GM12873 (cell line): ENCODE results near the gene ELOVL2.

ENCODE experiments used
- TF ChIP-seq, protein P1 (sequence below): IDR thresholded peaks from 2 replicates; pipeline ENCODE4 v1.5.1; 2012; ENCODE audit warnings: low read depth, mild to moderate bottlenecking, moderate library complexity, low read length, control low read depth; ENCODE audit not compliant: insufficient read depth; ENCODE audit errors: missing control alignments

Gene ELOVL2

DNA sequence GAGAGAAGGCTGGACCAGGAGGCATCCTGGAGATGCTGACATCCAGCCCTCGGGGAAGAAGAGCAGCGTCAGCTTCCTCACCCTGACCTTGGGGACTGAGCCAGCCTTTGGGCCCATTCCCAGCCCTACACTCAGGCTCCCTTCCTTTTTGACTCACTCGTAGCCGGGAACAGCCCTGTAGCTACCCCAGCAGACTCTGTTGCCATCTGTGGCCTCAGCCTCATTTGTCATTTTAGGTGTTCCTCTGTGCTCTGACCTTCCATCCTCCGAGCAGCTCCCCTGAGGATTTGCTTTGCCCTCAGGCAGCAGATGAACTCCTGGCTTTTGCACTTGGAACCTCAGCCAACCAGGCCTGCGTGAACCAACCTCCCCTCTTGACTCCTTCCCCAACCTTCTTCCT is 67.5 kb downstream of the ELOVL2 start:
- TF ChIP-seq, protein P1, sequence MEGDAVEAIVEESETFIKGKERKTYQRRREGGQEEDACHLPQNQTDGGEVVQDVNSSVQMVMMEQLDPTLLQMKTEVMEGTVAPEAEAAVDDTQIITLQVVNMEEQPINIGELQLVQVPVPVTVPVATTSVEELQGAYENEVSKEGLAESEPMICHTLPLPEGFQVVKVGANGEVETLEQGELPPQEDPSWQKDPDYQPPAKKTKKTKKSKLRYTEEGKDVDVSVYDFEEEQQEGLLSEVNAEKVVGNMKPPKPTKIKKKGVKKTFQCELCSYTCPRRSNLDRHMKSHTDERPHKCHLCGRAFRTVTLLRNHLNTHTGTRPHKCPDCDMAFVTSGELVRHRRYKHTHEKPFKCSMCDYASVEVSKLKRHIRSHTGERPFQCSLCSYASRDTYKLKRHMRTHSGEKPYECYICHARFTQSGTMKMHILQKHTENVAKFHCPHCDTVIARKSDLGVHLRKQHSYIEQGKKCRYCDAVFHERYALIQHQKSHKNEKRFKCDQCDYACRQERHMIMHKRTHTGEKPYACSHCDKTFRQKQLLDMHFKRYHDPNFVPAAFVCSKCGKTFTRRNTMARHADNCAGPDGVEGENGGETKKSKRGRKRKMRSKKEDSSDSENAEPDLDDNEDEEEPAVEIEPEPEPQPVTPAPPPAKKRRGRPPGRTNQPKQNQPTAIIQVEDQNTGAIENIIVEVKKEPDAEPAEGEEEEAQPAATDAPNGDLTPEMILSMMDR: no peak

- TF ChIP-seq, protein P1: no peak
Observed at GRCh38 chr6:10972196-10972595, 71.9 kb downstream of the ELOVL2 start.

DNA sequence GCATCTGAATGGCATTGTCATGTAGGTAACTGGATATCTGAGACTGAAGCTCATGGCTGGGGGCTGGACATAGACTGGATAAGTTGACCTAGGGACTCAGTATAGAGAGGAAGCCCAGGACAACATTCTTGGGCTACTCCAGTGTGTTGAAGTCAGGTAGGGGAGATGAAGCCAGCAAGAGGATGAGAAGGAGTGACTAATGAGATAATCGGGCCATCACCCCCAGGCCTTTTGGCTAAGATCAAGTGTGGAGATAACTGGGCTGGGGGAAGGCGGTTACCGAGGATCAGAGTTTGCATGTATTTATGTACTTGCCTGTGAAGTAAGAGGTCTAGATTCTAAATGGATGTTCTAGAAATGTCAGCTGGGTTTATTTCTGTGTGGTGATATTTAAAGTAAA is 73.4 kb downstream of the ELOVL2 start:
- TF ChIP-seq, protein P1: no peak

DNA sequence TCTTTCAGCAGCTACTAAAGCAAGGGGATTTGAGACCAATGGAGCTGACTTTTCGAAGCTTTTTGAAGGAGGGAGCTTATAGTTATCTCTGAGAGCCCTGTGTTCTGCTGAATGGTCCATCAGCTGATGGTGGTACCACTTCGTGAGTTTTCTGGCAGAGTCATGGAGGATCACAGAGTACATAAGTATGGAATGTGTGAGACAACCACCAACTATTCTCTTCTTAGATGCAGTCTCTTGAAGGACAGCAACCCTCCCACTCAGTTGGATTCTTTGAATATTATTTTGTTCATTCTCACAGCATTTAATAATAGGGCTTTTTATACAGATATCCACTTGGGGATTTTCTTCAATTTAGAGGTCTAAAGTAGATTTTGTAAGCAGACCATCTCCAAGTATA is 75.3 kb downstream of the ELOVL2 start:
- TF ChIP-seq, protein P1: no peak

DNA sequence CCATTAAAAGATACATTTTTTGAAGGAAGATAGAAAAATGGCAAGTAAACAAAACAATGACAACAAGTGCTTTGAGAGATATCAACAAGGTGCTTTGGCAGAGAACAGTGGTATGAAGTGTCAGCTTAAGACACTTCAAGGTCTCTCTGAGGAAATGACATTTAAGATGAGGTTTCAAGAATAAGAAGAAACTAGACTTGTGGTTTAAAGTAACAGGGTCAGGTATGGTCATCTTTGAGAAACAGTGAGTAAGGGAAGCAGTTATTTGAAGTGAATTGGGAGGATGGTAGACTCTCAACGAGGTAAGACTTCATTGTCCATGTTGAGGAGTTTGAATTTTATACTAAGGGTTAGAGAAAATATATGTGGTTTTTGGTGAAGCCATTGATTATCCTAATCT is 79.4 kb downstream of the ELOVL2 start:
- TF ChIP-seq, protein P1: no peak

GRCh38 chr6:10963113-10963512 is 81.0 kb downstream of the ELOVL2 start:
- TF ChIP-seq, protein P1: no peak

DNA sequence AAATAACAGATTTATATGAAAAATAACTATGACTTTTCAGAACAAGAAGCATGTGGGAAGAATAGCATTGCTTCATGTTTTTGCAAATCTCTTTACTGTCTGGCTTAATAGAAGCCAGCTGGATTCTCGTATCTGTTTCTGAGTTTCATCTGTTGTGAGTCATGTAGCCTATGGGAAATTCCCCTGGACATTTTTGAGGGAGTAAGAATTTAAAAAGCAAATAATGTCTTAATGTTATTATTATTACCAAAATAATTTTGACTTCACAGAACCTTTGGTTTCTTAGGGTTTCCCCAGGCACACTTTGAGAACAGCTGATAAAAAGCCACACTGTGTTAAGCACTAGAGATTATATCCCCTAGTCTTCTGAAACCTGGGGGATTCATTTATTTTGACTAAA is 81.4 kb downstream of the ELOVL2 start:
- TF ChIP-seq, protein P1: no peak

GRCh38 chr6:10961837-10962236 is 82.3 kb downstream of the ELOVL2 start:
- TF ChIP-seq, protein P1: no peak
